H1 (cell line): ENCODE results near the gene WDR90. TPM values are rescaled to one million over a fixed set of nuclear protein-coding genes. Genes with fewer than 3 reads are reported as not detected.

ENCODE experiments used
- CTCF ChIA-PET: fragments of 300-600 bp; sonication (Branson Sonifier 250); formaldehyde crosslinking; loops from one replicate; lab custom pipeline; 2021; ENCODE audit not compliant: partially characterized antibody; lab: Charles Lee
- POLR2A ChIA-PET: fragments of 300-600 bp; sonication (Branson Sonifier 250); formaldehyde crosslinking; loops from one replicate; lab custom pipeline; 2021; ENCODE audit warnings: inconsistent platforms; ENCODE audit not compliant: partially characterized antibody; lab: Charles Lee
- DNase-seq, 2 experiments: peaks; one replicate each; pipeline versions ENCODE4 v3.0.0 to v3.0.0-alpha.2; 2010 to 2022; ENCODE audit warnings: low spot score in 2 of 2, low read depth in 1 of 2, mixed read lengths in 1 of 2
- FAIRE-seq: peaks from 2 replicates; lab custom pipeline; 2011; peaks lifted over from hg19 to GRCh38; lab: Jason Lieb, UNC
- H2AFZ ChIP-seq: 2 replicates; pipeline ENCODE4 v1.8.1; 2012; ENCODE audit warnings: low read length, inconsistent platforms
- H2AK5ac ChIP-seq: 2 replicates; pipeline ENCODE4 v1.6.1; 2013; ENCODE audit warnings: low read depth, low read length
- H2BK120ac ChIP-seq: replicated peaks from 2 replicates; pipeline ENCODE3; 2013; ENCODE audit warnings: low read depth, low read length, inconsistent platforms
- H2BK12ac ChIP-seq: 2 replicates; pipeline ENCODE4 v1.6.1; 2013; ENCODE audit warnings: low read depth, low read length
- H2BK15ac ChIP-seq: 2 replicates; pipeline ENCODE4 v1.6.1; 2013; ENCODE audit warnings: low read length
- H2BK20ac ChIP-seq: 2 replicates; pipeline ENCODE4 v1.6.1; 2013; ENCODE audit warnings: low read length
- H2BK5ac ChIP-seq: 2 replicates; pipeline ENCODE4 v1.6.1; 2013; ENCODE audit warnings: low read depth, low read length
- H3K14ac ChIP-seq: 2 replicates; pipeline ENCODE4 v1.6.1; 2013; ENCODE audit warnings: inconsistent platforms; ENCODE audit not compliant: insufficient read length
- H3K18ac ChIP-seq: 2 replicates; pipeline ENCODE4 v1.6.1; 2013; ENCODE audit warnings: low read length; ENCODE audit errors: extremely low read depth
- H3K23ac ChIP-seq: 2 replicates; pipeline ENCODE4 v1.6.1; 2013; ENCODE audit warnings: inconsistent platforms; ENCODE audit not compliant: insufficient read length
- H3K23me2 ChIP-seq: 2 replicates; pipeline ENCODE4 v1.6.1; 2013; ENCODE audit warnings: low read depth, low read length
- H3K27ac ChIP-seq: 2 replicates; pipeline ENCODE4 v1.6.1; 2011; ENCODE audit warnings: low read depth, low read length, inconsistent platforms
- H3K27me3 ChIP-seq, 4 experiments: replicated peaks in 1 of 4; 1 replicate in 1 of 4; 2 replicates in 3 of 4; pipeline versions ENCODE4 v1.6.1 to v1.8.1; 2011 to 2013; ENCODE audit warnings: low read length in 3 of 4, mild to moderate bottlenecking in 3 of 4, inconsistent platforms in 2 of 4, mixed read lengths in 2 of 4, moderate library complexity in 1 of 4; ENCODE audit not compliant: control insufficient read depth in 3 of 4, insufficient read depth in 3 of 4; ENCODE audit errors: extremely low read depth in 1 of 4
- H3K36me3 ChIP-seq, 4 experiments: 2 replicates each; pipeline versions ENCODE4 v1.6.1 to v1.8.1; 2011 to 2013; ENCODE audit warnings: mild to moderate bottlenecking in 4 of 4, low read length in 3 of 4, moderate library complexity in 2 of 4, control low read depth in 1 of 4, inconsistent platforms in 1 of 4; ENCODE audit not compliant: insufficient read depth in 4 of 4, control insufficient read depth in 2 of 4
- H3K4ac ChIP-seq: replicated peaks from 2 replicates; pipeline ENCODE3; 2013; ENCODE audit warnings: low read length, low read depth, mixed read lengths, inconsistent platforms; ENCODE audit not compliant: insufficient read length
- H3K4me1 ChIP-seq, 4 experiments: replicated peaks in 1 of 4; 1 replicate in 1 of 4; 2 replicates in 3 of 4; pipeline versions ENCODE4 v1.6.1 to v1.8.1; 2011 to 2013; ENCODE audit warnings: low read length in 3 of 4, inconsistent platforms in 2 of 4, mixed read lengths in 1 of 4; ENCODE audit not compliant: insufficient read depth in 4 of 4, control insufficient read depth in 3 of 4
- H3K4me2 ChIP-seq, 2 experiments: 2 replicates each; pipeline versions ENCODE4 v1.6.1 to v1.8.1; 2011 to 2013; ENCODE audit warnings: low read depth in 2 of 2, low read length in 2 of 2, control low read depth in 1 of 2, inconsistent platforms in 1 of 2, mild to moderate bottlenecking in 1 of 2; ENCODE audit not compliant: insufficient read depth in 1 of 2
- H3K4me3 ChIP-seq, 4 experiments: fragments of 200-600, 300-600 bp in 1 of 4; sonication (generic), shearing (Covaris generic), sonication (Bioruptor Twin) in 1 of 4; 2 replicates each; pipeline versions ENCODE4 v1.5.1 to v1.8.1; 2011 to 2016; ENCODE audit warnings: low read length in 4 of 4, low read depth in 3 of 4, control low read depth in 2 of 4, inconsistent platforms in 2 of 4, mild to moderate bottlenecking in 2 of 4, mixed read lengths in 1 of 4, moderate library complexity in 1 of 4; ENCODE audit not compliant: insufficient read depth in 2 of 4; ENCODE audit errors: extremely low read depth in 1 of 4
- H3K56ac ChIP-seq: replicated peaks from 2 replicates; pipeline ENCODE3; 2013; ENCODE audit warnings: low read depth, mild to moderate bottlenecking, mixed read lengths, low read length, inconsistent platforms; ENCODE audit not compliant: insufficient read length
- H3K79me1 ChIP-seq: 2 replicates; pipeline ENCODE4 v1.6.1; 2013; ENCODE audit warnings: low read depth, low read length, control low read depth
- H3K79me2 ChIP-seq, 2 experiments: 2 replicates each; pipeline versions ENCODE4 v1.6.1 to v1.8.1; 2012 to 2013; ENCODE audit warnings: low read length in 2 of 2, mild to moderate bottlenecking in 2 of 2, inconsistent platforms in 1 of 2; ENCODE audit not compliant: insufficient read depth in 2 of 2, control insufficient read depth in 1 of 2
- H3K9ac ChIP-seq, 4 experiments: replicated peaks in 1 of 4; 1 replicate in 1 of 4; 2 replicates in 3 of 4; pipeline versions ENCODE4 v1.6.1 to v1.8.1; 2011 to 2013; ENCODE audit warnings: low read depth in 3 of 4, low read length in 3 of 4, control low read depth in 2 of 4, mild to moderate bottlenecking in 2 of 4, moderate library complexity in 2 of 4, inconsistent platforms in 1 of 4; ENCODE audit errors: extremely low read depth in 1 of 4
- H3K9me3 ChIP-seq, 2 experiments: 2 replicates each; pipeline versions ENCODE4 v1.6.1 to v1.8.1; 2012 to 2013; ENCODE audit warnings: mild to moderate bottlenecking in 2 of 2, moderate library complexity in 2 of 2, control low read depth in 1 of 2, inconsistent platforms in 1 of 2, low read depth in 1 of 2, low read length in 1 of 2, mixed read lengths in 1 of 2; ENCODE audit not compliant: insufficient read depth in 2 of 2
- H4K20me1 ChIP-seq, 2 experiments: replicated peaks in 1 of 2; 2 replicates each; pipeline versions ENCODE3 to v1.8.1; 2011 to 2013; ENCODE audit warnings: inconsistent platforms in 2 of 2, low read length in 2 of 2, mild to moderate bottlenecking in 1 of 2; ENCODE audit not compliant: insufficient read depth in 2 of 2, control insufficient read depth in 1 of 2
- H4K5ac ChIP-seq: 2 replicates; pipeline ENCODE4 v1.6.1; 2013; ENCODE audit warnings: low read length, low read depth, mixed read lengths, inconsistent platforms; ENCODE audit not compliant: insufficient read length
- H4K8ac ChIP-seq: 2 replicates; pipeline ENCODE4 v1.8.0; 2013; ENCODE audit warnings: mild to moderate bottlenecking, moderate library complexity, low read length, inconsistent platforms; ENCODE audit not compliant: insufficient read depth; ENCODE audit errors: extremely low read depth
- H4K91ac ChIP-seq: replicated peaks from 2 replicates; pipeline ENCODE3; 2013; ENCODE audit warnings: low read length, mixed read lengths, inconsistent platforms; ENCODE audit not compliant: insufficient read length
- GABPA ChIP-seq: IDR thresholded peaks from 2 replicates; pipeline ENCODE4 v1.6.1; 2011; ENCODE audit warnings: mild to moderate bottlenecking, low read length, moderate library complexity, borderline replicate concordance; ENCODE audit not compliant: insufficient read depth
- KDM1A ChIP-seq: fragments of 200-600, 300-600 bp; sonication (generic); IDR thresholded peaks from 2 replicates; pipeline ENCODE4 v1.7.1; 2016; ENCODE audit warnings: mild to moderate bottlenecking, low read length, borderline replicate concordance
- RAD21 ChIP-seq, 2 experiments: IDR thresholded peaks in 1 of 2; conservative IDR thresholded peaks in 1 of 2; 2 replicates each; pipeline ENCODE4 v1.6.1; 2011; ENCODE audit warnings: low read depth in 2 of 2, low read length in 2 of 2, improper control_type of control experiment in 1 of 2, inconsistent platforms in 1 of 2, mild to moderate bottlenecking in 1 of 2, moderate library complexity in 1 of 2
- RXRA ChIP-seq: IDR thresholded peaks from 2 replicates; pipeline ENCODE4 v1.6.1; 2011; ENCODE audit warnings: low read depth, mild to moderate bottlenecking, low read length, moderate library complexity; ENCODE audit not compliant: insufficient read depth
- SAP30 ChIP-seq: fragments of 300-600 bp; sonication (generic); IDR thresholded peaks from 2 replicates; pipeline ENCODE4 v1.7.1; 2012; ENCODE audit warnings: low read length, moderate library complexity, mild to moderate bottlenecking, inconsistent platforms; ENCODE audit not compliant: insufficient read depth, insufficient replicate concordance
- SP1 ChIP-seq: IDR thresholded peaks from 2 replicates; pipeline ENCODE4 v1.6.1; 2011; ENCODE audit warnings: low read depth, low read length
- TEAD4 ChIP-seq: IDR thresholded peaks from 2 replicates; pipeline ENCODE4 v1.6.1; 2012; ENCODE audit warnings: low read depth, low read length, inconsistent platforms, mixed read lengths
- WGBS, 2 experiments: shearing (Covaris generic) in 1 of 2; methylation state at CpG; one replicate each; pipeline versions ENCODE4 v1.1.6 to v1.1.7; 2013 to 2015; ENCODE audit warnings: low lambda C conversion rate in 2 of 2, mixed read lengths in 2 of 2, inconsistent platforms in 1 of 2, low coverage in 1 of 2, missing lambda C conversion rate in 1 of 2; ENCODE audit not compliant: insufficient replicate concordance in 2 of 2, insufficient coverage in 1 of 2, insufficient read length in 1 of 2; ENCODE audit errors: extremely low coverage in 1 of 2, missing lambda C conversion rate in 1 of 2; 5-methylcytosine and 5-hydroxymethylcytosine counted together
- polyA plus RNA-seq, 7 experiments: library from polyadenylated mRNA; depleted of rRNA in 3 of 7; stranded (reverse) in 5 of 7; unstranded in 2 of 7; fragments of >200 nt in 5 of 7; fragments of 200-250 nt in 2 of 7; gene quantifications; 1 replicate in 5 of 7; 2 replicates in 1 of 7; 4 replicates in 1 of 7; pipeline versions ENCODE4 v1.2.1 to v1.2.3, GENCODE V29; 2011 to 2013; ENCODE audit warnings: missing spikeins in 2 of 7, mixed read lengths in 2 of 7
- total RNA-seq: library from RNA; stranded (reverse); fragmentation: NEBNext Ultra II Directional; extraction: Animal tissue kit (Norgen Biotek cat#: 25700); gene quantifications from 2 replicates; pipeline ENCODE4 v1.2.1, GENCODE V29; 2021
- TF ChIP-seq, protein P1 (sequence below): IDR thresholded peaks from 2 replicates; pipeline ENCODE4 v1.6.1; 2011; ENCODE audit warnings: low read depth, mild to moderate bottlenecking, low read length; ENCODE audit not compliant: insufficient read depth
- TF ChIP-seq, protein P2 (sequence below): IDR thresholded peaks from 2 replicates; pipeline ENCODE4 v1.6.1; 2011; ENCODE audit warnings: low read length, improper control_type of control experiment
- TF ChIP-seq, protein P3 (sequence below): IDR thresholded peaks from 2 replicates; pipeline ENCODE4 v1.6.1; 2012; ENCODE audit warnings: inconsistent platforms

WDR90 gene
- total and polyA plus RNA-seq, 2 of the 8 experiments (the other 6 are each of a cell fraction or from before 2014, with no cell fraction given), result 24.0 to 47.2 TPM

DNA sequence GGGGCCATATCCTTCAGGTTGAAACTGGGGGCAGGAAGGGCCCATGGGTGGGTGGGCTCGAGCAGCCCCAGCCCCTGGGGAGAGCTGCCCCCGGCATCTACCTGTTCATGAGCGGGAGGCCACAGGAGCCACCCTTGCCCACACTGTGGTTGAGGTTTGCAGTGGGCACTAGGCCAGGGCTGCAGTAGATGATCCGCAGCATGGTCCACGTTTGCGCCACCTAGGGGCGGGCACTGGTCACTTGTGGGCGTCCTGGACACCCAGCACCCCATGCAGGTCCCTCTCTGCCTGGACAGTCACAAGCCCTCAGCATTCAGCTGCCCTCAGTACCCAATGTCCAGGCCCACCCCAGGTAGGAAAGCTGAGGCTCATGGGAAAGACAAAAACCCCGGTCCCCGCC, 36.8 kb downstream of the WDR90 start:
- FAIRE-seq (no peak), DNase-seq (peak in 1 of 2 experiments; percentile 78)
- Histone ChIP-seq H3K27me3 (peaks cover 0 to 2% (median under 1%) of the 10 kb centered on the region in 4 experiments; a peak in 1 of 7 replicates), H3K79me2 (peaks cover 0 to 11% of the 10 kb centered on the region in 2 experiments; a peak in 1 of 4 replicates), H2AFZ (no peak overlapping the region), H2BK120ac (no peak overlapping the region), H4K20me1 (peaks cover 4 to 33% of the 10 kb centered on the region in 2 experiments), H2BK12ac (no peak overlapping the region), H3K4me3 (no peak overlapping the region), H3K4me1 (peaks cover 0 to 21% (median 15%) of the 10 kb centered on the region in 4 experiments; a peak in 5 of 7 replicates), H2BK15ac (no peak overlapping the region), H3K14ac (no peak overlapping the region), H3K36me3 (peaks cover 4 to 28% (median 15%) of the 10 kb centered on the region in 4 experiments; a peak in 7 of 8 replicates), H3K56ac (no peak overlapping the region), H3K23ac (no peak overlapping the region), H3K4ac (no peak overlapping the region), H3K18ac (no peak overlapping the region), H2BK5ac (no peak overlapping the region), H2BK20ac (no peak overlapping the region), H3K4me2 (no peak overlapping the region), H2AK5ac (no peak overlapping the region), H3K27ac (no peak overlapping the region), H3K9ac (no peak overlapping the region), H3K9me3 (no peaks in the 10 kb centered on the region), H3K23me2 (peaks cover 15% of the 10 kb centered on the region), H4K5ac (no peak overlapping the region), H3K79me1 (peaks cover 10% of the 10 kb centered on the region), H4K8ac (no peak overlapping the region), H4K91ac (no peak overlapping the region)
- 84% methylated on average over 10 of the region's 10 CpGs; no CpG with 5 or more reads in 1 of the 2 experiments for WGBS, 2 experiments
- ChIA-PET CTCF (interaction anchor here (0.6 to 6.0 kb wide), 18 partner anchors 10 to 315 kb away, joined by 3 to 75 read pairs (median 3); partner anchors contain the start of genes FBXL16, RHBDL1, RHOT2 and WDR90), POLR2A (interaction anchor here (0.8 to 2.5 kb wide), 10 partner anchors 10 to 98 kb away, joined by 3 to 6 read pairs (median 4); partner anchors contain the start of genes RHBDL1 and RHOT2)
- peak in 1 of 2 experiments; percentile 34; a peak in 1 of 4 replicates for TF ChIP-seq RAD21 (IDR thresholded peaks at IDR 0.05 in 1 of 2, conservative IDR thresholded peaks at IDR 0.05 in 1 of 2; ENCODE audit: low read depth in 2 of 2, low read length in 2 of 2)
- TF ChIP-seq, protein P1, sequence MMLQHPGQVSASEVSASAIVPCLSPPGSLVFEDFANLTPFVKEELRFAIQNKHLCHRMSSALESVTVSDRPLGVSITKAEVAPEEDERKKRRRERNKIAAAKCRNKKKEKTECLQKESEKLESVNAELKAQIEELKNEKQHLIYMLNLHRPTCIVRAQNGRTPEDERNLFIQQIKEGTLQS, result no peak
- TF ChIP-seq GABPA, result peak; percentile 46; the same call in 1 of the 2 replicates
- TF ChIP-seq TEAD4, result no peak
- TF ChIP-seq KDM1A, result no peak
- TF ChIP-seq SAP30, result no peak
- TF ChIP-seq, protein P2, sequence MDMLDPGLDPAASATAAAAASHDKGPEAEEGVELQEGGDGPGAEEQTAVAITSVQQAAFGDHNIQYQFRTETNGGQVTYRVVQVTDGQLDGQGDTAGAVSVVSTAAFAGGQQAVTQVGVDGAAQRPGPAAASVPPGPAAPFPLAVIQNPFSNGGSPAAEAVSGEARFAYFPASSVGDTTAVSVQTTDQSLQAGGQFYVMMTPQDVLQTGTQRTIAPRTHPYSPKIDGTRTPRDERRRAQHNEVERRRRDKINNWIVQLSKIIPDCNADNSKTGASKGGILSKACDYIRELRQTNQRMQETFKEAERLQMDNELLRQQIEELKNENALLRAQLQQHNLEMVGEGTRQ, result no peak
- no peak for TF ChIP-seq SP1
- no peak for TF ChIP-seq RXRA
- TF ChIP-seq, protein P3, sequence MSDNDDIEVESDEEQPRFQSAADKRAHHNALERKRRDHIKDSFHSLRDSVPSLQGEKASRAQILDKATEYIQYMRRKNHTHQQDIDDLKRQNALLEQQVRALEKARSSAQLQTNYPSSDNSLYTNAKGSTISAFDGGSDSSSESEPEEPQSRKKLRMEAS, result peak; percentile 48; the same call in 1 of the 2 replicates
